ENCODE data around the gene CENATAC.
"Not testable (repeated sequence)": the region's sequence is repeated elsewhere in the genome, so short reads cannot be mapped to it uniquely, and the experiment has no call there.

The CENATAC gene, protein sequence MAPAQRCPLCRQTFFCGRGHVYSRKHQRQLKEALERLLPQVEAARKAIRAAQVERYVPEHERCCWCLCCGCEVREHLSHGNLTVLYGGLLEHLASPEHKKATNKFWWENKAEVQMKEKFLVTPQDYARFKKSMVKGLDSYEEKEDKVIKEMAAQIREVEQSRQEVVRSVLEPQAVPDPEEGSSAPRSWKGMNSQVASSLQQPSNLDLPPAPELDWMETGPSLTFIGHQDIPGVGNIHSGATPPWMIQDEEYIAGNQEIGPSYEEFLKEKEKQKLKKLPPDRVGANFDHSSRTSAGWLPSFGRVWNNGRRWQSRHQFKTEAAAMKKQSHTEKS
- 28.3 to 128 (median 61.4) reads per million in 3 experiments for total RNA-seq

DNA sequence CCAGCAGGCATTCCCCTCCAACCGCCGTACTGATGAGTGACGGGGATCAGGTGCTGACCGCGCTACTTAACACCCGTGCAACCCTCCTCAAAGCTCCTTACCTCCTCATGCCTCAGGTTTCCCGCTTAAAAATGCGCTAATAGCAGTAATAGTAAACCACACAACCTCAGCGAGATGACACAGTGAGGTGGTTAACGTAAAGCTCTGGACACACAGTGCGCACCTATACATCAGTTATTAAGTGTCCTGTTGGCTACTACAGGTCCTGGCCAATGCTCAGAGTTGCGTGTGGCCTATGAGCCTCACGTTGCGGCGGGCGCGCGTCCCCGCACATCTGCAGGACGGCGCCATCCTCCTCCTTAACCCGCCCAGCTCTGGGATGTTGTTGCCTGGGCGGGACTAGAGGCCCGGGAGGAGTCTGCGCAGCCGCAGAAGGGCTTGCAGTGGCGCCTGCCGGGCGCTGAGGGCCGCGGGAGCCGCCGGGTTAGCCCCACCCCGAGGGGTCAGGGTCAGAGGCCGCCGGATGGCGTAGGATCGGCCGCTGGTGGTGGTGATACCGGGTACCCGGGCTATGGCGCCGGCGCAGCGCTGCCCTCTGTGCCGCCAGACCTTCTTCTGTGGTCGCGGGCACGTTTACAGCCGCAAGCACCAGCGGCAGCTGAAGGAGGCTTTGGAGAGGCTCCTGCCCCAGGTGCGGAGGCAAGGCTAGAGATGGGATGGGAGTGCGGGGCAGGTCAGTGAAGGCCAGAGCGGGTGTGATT, at the start of gene CENATAC:
Gene CENATAC, plus strand, starts transcription at position 512 of the 761 bp plus-strand sequence. Its CDS starts 60 bp downstream, at position 572.
- peak; percentile 96 for DNase-seq

DNA sequence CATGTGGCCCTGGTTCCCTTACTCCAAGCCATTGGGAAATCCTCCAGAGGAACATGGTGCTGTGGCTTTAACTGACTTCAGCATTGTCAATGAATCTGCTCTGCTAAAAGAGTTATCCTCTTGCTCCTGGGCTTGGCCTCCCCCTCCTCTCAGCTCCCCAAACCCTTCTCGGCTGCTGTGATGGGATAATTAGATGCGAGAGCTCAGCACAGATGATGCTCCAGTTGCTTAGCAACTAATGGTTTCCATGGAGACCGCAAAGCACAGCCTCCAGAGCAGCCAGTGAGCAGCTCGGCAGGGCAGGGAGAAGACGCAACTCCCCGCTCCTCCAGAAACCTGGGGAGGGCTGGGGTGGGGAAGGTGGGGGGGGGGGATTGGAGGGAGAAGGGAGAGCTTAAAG, 44.7 kb upstream of the CENATAC start:
- DNase-seq: no peak

DNA sequence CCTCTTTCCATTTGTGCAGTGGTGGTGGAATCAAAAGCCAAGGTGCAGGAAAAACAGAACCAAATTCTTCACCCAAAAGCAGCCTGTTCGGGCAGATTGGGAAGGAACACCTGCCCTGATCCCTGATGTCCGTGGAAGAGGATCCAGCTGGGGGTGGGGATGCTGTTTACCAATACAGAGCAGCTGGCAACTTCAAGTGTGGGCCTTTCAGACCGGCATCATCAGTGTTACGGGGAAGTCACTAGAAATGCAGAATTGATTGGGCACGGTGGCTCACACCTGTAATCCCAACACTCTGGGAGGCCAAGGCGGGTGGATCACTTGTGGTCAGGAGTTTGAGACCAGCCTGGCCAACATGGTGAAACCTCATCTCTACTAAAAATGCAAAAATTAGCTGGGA, 44.0 kb upstream of the CENATAC start:
- not testable (repeated sequence) for DNase-seq

DNA sequence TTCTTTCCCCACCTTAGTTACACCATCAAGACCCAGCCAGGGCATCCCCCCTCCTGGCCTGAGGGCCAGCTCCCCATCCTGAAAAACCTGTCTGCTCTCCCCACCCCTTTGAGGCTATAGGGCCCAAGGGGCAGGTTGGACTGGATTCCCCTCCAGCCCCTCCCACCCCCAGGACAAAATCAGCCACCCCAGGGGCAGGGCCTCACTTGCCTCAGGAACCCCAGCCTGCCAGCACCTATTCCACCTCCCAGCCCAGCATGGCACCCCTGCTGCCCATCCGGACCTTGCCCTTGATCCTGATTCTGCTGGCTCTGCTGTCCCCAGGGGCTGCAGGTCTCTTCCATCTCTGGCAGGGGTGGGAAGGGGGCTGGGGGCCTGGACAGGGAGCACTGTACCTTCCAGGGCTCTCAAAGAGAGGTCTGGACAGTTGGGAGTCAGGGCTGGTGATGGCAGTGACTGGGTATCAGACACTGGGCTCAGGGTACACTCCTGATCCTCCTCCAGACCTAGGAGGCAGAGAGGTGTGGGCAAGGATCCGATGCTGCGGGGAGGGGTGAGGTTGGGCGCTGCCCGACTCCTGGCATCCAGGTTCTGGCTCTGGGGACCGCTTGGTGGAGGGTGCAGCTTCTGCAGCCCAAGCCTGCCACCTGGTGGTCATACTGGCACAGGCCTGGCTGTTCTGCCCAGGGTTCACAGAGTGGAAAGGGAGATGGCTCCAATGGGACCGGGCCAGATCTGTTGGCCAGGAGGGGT, 41.7 kb upstream of the CENATAC start, which contains the start of gene UPK2:
Gene UPK2, plus strand, starts transcription at position 205 of the 753 bp plus-strand sequence. Its CDS starts 53 bp downstream, at position 258.
- peak; percentile 80 for DNase-seq

DNA sequence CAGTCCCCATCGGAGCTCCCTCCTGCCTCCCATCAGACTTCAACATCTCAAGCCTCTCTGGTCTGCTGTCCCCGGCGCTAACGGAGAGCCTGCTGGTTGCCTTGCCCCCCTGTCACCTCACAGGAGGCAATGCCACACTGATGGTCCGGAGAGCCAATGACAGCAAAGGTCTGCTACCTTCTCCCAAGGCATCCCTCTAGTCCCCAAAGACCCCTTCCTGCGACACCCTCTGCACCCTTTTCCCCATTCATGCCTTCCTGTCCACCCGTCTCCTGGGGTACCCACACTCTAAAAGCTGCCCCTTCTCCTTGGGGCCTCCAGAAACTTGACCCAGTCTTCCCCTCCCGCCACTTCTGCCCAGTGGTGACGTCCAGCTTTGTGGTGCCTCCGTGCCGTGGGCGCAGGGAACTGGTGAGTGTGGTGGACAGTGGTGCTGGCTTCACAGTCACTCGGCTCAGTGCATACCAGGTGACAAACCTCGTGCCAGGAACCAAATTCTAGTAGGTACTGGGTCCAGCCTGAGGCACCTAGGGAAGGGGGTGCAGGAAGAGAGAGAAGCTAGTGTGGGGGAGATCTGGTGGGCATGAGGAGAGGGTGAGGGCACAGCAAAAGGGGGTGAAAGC, 41.0 kb upstream of the CENATAC start:
- DNase-seq: no peak

DNA sequence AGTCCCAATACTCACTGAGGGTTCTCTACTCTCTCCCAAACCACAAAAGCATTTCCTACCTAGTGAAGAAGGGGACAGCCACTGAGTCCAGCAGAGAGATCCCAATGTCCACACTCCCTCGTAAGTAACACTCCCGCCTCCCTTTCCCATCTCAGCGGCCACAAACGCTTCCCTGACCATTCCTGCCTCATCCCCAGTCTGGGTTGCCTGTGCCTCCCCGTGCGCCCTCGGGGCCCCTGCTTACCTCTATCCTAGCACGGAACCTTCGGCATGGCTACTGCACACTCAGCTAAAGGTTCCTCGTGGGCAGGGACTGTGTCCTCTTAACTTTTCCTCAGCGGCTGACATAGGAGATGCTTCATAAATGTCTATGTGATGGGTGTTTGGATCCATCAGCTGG, 40.4 kb upstream of the CENATAC start:
- no peak for DNase-seq

DNA sequence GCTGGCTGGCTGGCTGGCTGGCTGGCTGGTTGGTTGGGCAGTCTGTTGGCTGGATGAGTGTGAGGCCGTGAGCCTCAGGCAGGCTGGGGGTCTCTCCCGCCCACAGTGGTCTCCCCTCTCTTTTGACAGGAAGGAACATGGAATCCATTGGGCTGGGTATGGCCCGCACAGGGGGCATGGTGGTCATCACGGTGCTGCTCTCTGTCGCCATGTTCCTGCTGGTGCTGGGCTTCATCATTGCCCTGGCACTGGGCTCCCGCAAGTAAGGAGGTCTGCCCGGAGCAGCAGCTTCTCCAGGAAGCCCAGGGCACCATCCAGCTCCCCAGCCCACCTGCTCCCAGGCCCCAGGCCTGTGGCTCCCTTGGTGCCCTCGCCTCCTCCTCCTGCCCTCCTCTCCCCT, 40.0 kb upstream of the CENATAC start:
- no peak for DNase-seq

DNA sequence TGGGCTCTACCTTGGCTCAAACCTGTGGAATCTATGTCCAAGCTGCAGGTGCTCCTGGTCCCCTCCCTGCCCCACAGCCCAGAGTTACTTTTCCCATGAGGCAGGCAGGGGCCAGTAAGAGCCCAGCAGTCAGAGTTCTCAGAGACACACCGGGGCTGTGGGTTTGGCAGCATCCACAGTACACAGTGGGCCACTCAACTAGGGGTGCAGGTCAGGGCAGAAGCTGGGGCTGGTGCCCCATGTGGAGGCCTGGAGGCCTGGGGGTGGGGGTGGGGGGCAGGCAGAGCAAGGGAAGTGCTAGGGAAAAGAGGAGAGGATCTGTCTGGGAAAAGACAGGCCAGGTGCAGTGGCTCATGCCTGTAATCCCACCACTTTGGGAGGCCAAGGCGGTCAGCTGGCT, 39.4 kb upstream of the CENATAC start:
- DNase-seq: no peak

DNA sequence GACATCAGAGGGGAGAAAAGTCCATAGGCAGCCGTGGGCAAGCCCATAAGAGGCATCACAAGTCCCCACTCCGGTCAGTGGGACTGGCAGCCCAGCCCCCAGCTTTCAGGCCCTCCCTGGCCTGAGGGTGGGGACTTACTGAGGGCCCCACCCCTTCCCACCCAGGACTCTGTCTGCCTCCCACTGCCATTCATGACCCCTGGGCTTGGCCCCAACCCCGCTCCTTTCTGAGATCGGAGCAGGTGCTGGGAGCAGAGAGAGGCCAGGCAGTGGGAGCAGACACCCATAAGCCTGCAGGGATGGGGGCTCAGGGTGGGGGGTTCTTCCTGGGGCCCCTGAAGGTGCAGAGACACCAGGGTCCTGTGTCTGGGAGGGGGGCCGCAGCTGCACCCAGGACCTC, 36.7 kb upstream of the CENATAC start:
- no peak for DNase-seq

DNA sequence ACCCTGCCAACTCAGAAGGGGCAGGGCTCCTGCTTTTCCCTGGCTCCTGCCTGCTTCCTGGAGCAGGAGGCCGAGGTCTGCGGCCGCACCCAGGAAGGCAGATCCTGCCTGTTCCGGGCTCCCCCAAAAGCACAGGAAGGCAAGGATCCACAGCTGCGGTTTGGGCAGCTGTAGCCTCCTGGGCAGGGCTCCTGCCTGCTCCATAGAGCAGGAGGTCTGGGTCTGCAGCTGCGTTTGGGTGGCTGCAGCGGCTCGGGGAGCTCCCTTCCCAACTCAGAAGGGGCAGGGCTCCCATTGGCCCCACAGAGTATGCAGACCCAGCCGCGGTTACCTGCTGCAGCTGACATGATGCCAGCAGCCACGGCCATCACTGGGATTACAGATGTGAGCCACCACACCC, 36.3 kb upstream of the CENATAC start:
- DNase-seq: no peak

DNA sequence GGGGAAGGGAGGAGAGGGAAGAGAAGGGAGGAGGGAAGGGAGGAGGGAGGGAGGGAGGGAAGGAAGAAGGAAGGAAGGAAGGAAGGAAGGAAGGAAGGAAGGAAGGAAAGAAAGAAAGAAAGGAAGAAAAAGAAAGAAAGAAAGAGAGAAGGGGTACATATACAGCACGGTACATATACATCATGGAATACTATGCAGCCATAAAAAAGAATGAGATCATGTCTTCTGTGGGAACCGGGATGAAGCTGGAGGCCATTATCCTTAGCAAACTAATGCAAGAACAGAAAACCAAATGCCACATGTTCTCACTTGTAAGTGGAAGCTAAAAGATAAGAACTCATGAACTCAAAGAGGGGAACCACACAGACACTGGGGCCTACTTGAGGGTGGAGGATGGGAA, 28.4 kb upstream of the CENATAC start:
- not testable (repeated sequence) for DNase-seq

DNA sequence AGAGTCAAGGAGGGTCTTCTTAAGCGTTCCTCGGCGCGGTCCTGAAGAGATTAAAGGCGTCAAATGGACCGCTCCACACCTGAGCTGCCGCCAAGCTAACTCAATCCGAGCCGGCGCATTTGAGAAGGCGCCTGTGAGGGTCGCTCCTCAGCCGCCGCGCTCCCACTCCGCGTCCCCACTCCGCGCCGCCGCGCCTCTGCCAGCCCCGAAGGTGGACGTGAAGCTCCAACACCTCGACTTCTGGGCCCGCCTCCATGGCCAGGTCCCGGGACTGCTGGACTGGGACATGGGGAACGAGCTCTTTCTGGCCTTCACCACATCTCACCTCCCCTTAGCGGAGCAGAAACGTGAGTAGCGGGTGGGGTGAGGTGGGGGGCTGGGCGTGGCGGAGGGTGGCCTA, 26.3 kb upstream of the CENATAC start, which contains the start of gene FOXR1:
Gene FOXR1, plus strand, starts transcription at position 116 of the 400 bp plus-strand sequence. Its CDS starts 171 bp downstream, at position 287.
- DNase-seq: no peak

DNA sequence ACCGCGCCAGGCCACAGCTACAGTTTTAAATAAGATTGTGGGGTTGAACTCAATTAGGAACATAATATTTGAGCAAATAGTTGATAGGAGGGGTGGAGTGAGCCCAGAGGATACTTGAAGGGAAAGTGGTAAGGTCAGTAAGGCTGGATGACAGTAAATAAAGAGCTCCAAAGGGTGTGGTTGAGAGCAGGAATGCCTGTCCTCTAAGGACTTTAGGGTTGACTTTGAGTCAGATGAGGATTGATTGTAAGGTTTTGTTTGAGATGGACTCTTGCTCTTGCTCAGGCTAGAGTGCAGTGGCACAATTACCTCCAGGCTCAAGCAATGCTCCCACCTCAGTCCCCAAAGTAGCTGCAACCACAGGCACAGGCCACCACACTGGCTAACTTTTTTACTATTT, 24.0 kb upstream of the CENATAC start:
- no peak for DNase-seq

DNA sequence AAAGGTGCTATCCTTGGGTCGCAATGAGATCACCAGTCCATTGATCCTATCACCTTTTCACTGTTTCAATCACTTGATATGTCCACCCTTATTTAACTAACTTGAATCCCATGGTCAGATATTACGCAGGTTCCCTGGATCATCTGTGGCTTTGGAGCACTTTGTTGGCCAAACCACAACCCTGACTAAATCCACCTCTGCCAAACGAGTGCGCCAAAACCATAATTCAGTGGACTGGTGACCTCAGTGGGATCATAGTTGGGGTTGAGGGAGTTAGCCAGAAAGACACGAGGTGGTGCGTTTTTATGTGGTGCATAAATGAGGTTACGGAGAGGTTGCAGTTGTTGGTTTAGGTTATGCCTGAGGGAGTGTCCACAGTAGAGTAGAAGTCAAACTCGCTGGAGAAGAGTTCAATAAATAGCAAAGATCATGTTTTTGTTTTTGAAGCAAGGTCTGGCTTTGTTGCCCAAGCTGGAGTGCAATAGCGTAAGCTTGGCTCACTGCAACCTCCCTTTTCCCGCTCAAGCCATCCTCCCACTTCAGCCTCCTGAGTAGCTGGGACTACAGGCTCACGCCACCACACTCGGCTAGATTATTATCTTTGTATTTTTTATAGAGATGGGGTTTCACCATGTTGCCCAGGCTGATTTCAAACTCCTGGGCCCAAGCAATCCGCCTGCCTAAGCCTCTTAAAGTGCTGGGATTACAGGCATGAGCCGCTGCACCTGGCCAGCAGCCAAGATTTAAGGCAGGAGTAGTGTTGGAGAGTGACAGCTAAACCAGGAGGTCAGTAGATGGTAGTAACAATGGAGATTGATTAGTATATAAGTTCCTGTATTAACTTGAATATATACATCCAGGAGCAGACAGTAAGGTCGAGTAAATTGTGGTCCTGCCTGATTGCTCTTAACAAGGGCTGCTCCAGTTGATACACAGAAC, 21.9 kb upstream of the CENATAC start:
- DNase-seq: no peak

DNA sequence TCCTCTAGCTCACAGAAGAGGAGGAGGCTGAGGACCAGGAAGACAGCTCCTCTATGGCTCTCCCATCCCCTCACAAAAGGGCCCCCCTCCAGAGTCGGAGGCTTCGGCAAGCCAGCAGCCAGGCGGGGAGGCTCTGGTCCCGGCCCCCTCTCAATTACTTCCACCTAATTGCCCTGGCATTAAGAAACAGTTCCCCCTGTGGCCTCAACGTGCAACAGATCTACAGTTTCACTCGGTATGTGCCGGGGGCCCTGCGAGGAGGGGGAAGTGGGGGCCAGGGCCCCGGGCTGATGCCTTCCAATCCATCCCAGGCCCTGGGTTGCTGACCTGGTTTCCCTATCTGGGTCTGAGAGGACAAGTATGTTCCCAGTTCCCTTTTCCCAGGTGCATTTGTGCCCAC, 18.5 kb upstream of the CENATAC start:
- DNase-seq: no peak

DNA sequence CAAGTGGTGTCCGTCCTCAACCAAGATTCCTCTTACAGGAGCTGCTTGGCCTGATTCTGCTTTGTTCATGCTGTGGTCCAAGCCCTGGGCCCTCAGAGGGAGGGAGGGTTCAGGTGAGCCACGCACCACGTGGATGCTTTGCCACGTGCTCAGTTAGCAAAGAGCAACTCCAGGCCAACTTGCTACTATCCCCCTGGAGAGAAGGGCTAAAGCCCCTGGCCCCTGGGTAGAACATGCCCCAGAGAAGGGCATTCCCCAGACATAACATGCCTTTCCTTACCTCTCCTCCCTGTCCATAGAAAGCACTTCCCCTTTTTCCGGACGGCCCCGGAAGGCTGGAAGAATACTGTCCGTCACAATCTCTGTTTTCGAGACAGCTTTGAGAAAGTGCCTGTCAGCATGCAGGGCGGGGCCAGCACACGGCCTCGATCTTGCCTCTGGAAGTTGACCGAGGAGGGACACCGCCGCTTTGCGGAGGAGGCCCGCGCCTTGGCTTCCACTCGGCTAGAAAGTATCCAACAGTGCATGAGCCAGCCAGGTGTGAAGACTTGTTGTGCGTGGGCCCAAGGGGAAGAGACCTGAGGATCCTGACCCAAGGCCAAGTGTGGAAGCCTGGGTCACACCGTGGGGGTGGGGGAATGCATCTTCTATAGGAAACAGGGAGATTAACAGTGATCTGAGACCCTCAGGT, 17.6 kb upstream of the CENATAC start:
- DNase-seq: no peak

DNA sequence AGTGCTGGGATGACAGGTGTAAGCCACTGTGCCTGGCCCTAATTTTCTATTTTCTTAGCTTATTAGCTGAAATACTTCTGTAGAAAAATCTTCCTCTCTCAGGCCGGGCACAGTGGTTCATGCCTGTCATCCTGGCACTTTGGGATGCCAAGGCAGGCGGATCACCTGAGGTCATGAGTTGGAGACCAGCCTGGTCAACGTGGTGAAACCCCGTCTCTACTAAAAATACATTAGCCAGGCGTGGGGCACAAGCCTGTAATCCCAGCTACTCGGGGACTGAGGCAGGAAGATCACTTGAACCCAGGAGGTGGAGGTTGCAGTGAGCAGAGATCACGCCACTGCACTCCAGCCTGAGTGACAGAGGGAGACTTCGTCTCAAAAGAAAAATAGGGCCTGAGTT, 13.6 kb upstream of the CENATAC start:
- DNase-seq: not testable (repeated sequence)

DNA sequence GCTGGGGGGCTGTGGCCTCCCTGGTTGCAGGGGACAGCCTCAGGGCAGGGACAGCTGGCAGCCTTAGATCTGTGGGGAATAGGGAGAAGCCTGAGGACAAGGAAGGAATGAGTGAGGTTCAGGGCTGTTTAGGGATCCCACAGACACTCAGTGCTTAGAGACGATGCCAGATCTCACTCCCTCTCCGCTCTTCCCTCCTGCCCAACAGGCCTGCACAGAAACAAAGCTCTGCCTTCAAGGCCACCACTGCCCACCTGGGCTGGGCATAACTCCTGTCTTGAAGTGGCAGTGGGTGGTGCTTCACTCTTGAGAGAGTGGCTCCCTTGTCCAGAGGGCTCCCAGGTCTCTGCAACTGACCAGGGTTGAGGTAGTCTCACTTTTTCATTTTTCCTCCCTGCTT, 13.1 kb upstream of the CENATAC start:
- DNase-seq: no peak

DNA sequence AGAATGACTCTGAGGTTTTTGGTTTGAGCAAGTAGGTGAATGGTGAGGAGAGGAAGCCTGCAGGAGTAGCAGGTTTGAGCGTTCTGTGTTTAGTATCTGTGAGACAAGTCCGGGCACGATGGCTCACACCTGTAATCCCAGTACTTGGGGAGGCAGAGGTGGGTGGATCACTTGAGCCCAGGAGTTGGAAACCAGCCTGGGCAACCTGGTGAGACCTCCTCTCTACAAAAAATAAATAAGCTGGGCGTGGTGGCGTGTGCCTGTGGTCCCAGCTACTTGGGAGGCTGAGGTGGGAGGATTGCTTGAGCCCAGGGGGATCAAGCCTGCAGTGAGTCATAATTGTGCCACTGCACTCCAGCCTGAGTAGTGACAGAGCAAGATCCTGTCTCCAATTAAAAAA, 9.7 kb upstream of the CENATAC start:
- DNase-seq: no peak

DNA sequence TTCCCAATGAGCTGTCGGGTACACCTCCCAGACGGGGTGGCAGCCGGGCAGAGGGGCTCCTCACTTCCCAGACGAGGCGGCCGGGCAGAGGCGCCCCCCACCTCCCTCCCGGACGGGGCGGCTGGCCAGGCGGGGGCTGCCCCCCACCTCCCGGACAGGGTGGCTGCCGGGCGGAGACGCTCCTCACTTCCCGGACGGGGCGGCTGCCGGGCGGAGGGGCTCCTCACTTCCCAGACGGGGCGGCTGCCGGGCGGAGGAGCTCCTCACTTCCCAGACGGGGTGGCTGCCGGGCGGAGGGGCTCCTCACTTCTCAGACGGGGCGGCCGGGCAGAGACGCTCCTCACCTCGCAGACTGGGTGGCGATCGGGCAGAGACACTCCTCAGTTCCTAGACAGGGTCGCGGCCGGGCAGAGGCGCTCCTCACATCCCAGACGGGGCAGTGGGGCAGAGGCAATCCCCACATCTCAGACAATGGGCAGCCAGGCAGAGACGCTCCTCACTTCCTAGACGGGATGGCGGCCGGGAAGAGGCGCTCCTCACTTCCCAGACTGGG, 6.4 kb upstream of the CENATAC start:
- not testable (repeated sequence) for DNase-seq
